NCI-H69 (cell line): ENCODE data around the gene RASIP1.

Experiments
- DNase-seq: peaks from one replicate; lab custom pipeline; 2025; lab: John Stamatoyannopoulos, UW

The RASIP1 gene

DNA sequence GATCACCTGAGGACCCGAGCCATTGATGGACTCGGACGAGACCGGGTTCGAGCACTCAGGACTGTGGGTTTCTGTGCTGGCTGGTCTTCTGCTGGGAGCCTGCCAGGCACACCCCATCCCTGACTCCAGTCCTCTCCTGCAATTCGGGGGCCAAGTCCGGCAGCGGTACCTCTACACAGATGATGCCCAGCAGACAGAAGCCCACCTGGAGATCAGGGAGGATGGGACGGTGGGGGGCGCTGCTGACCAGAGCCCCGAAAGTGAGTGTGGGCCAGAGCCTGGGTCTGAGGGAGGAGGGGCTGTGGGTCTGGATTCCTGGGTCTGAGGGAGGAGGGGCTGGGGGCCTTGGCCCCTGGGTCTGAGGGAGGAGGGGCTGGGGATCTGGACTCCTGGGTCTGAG, 15.8 kb upstream of the RASIP1 start:
- DNase-seq: no peak

GRCh38 chr19:48755787-48756186, 15.4 kb upstream of the RASIP1 start:
- DNase-seq: no peak

GRCh38 chr19:48755084-48755641, 14.8 kb upstream of the RASIP1 start, which contains the start of gene FGF21:
FGF21 (plus strand) TSS chr19:48755524; CDS start chr19:48756237, 713 bp downstream.
- peak; percentile 58 for DNase-seq

- DNase-seq: peak; percentile 98
Measured at GRCh38 chr19:48752496-48753365, 12.3 kb upstream of the RASIP1 start, which contains the start of gene FUT1. FUT1 (minus strand) TSS chr19:48752641; CDS start chr19:48751281, 1,360 bp downstream.

DNA sequence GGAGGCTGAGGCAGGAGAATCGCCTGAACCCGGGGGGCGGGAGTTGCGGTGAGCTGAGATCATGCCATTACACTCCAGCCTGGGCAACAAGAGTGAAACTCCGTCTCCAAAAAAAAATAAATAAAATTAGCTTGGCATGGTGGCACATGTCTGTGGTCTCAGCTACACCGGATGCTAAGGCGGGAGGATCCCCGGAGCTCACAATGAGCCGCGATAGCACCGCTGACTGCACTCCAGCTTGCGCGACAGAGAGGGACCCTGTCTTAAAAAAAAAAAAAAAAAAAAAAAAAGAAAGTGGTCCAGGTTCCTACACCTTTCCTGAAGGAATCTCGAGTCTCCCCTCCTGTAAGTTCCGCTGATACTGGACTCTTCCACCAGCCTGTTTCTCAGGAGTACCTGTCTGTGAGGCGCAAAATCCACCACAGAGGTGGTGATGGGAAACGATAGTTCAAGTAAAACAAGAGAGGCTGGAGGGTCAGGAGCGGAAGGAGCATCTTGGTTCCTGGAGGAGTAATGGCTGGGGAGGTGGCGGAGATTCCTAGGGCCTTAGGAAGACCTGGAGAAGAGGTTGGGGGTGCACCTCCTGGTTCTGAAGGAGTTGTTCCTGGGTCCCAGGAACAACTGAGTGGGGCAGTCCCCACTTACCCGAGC, 11.6 kb upstream of the RASIP1 start:
- peak; percentile 72 for DNase-seq

DNA sequence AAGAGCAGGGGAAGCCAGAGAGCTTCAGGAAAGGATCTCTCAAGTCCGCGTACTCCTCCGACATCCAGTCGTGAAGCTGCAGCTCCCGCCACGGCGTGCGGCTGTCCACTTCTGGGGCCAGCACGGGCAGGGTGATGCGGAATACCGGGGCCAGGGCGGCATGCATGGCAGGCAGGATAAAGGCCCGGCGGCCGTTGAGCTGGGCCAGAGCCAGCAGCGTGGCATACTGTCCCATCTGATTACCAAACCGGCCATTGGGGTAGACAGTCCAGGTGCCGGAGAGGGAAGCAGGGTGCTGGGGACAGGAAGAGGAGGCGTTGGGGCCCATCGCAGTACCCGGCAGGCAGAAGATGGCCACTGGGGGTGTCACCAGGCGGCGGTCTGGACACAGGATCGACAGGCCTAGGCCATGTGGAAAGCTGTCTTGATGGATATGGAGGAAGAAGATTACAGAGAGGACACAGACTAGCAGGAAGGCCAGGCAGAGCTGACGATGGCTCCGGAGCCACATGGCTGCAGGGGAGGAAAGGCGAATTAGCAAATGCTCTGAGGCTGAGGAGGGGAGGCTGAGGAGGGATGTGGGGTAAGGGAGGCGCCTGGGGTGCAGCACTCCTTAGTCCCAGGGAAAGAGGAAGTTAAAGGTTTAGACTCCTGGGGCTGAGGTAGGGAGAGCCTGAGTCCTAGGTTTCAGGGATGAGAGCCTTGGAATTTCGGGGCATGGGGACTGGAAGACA, 10.5 kb upstream of the RASIP1 start:
- DNase-seq: no peak

- no peak for DNase-seq
Measured at GRCh38 chr19:48750351-48750750, 9.9 kb upstream of the RASIP1 start.

GRCh38 chr19:48749571-48750198, 9.3 kb upstream of the RASIP1 start:
- DNase-seq: no peak

- DNase-seq: no peak
Measured at GRCh38 chr19:48746738-48747575, 6.5 kb upstream of the RASIP1 start, which contains the start of gene IZUMO1. IZUMO1 (minus strand) TSS chr19:48746909; CDS start chr19:48745859, 1,050 bp downstream.

GRCh38 chr19:48746110-48746509, 5.7 kb upstream of the RASIP1 start:
- no peak for DNase-seq

GRCh38 chr19:48745208-48745995, 5.0 kb upstream of the RASIP1 start:
- peak; percentile 63 for DNase-seq

GRCh38 chr19:48742096-48742495, 1.7 kb upstream of the RASIP1 start:
- no peak for DNase-seq

DNA sequence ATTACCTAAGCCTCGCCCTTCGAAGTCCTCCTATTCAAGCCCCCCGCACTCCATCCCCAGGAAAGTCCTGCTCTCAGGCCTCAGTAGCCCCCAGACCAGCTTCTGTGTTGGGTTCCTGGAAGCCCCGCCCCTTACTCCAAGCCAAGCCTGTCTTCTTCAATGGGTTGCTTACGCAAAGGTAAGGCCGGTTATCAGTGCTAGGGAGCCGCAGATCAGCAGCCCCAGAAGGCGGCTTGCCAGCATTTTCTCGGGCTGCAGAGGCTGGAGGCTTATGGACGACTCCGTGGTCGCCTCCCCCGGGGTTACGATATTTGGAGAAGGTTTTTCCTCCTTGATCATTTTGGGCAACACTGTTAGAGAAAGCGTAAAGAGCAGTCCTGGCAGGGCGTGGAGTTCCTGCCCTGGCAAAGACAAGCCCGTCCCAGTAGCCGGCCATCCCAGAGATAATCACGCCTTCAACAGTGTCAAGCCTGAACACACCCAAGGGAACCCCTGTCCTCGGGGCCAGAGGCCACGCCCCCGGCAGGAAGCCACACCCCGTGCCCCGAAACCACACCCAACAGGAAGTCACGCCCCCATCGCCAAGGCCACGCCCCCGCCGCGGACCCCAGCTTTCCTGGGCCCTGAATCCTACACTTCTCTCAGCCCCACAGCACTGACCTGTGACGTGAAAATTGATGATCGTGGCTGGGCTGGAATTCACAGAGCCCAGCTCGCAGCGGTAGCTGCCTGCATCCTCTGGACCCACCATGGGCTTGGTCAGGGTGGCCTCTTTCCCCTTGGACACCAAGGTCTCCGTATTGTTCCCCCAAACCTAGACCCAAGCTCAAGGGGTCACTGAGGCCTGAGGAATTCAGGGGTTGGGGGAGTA, 954 bp upstream of the RASIP1 start:
- peak; percentile 34 for DNase-seq

DNA sequence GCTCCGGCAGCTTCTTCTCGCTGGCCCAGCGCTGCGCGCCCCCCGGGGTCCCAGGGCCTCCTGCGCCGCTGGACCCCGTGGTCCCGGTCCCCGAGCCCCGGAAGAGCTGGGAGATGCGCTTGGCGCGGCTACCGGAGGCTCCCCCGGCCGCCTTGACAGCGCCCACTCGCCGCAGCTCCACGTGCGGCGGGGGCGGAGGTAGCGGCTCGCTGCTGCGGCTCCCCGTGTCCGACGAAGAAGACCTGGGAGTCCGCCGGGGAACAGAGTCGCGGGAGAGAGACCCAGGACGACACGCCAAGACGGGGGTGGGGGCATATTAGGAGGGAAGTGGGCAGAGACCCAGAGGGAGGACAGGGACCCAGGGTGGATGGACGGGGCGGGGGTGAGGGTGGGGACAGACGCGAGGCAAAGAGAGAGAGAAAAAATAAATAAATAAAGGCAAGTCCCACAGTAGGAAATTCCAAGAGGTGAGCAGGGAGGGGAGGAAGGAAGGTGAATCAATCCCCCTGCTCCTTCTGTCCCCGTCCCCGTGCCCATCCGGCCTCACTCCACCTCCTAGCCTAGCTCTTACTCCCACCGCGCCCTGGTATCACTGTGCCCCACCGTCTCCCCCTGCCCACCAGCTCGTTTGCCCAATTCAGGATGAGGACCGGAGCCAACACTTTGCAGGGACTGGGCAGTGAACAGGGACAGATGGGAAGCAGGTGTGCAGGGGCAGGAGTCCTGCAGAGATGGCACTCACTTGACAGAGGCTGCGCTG, 826 bp downstream of the RASIP1 start:
- peak; percentile 87 for DNase-seq

GRCh38 chr19:48738557-48739403, 1.6 kb downstream of the RASIP1 start:
- DNase-seq: peak; percentile 98

DNA sequence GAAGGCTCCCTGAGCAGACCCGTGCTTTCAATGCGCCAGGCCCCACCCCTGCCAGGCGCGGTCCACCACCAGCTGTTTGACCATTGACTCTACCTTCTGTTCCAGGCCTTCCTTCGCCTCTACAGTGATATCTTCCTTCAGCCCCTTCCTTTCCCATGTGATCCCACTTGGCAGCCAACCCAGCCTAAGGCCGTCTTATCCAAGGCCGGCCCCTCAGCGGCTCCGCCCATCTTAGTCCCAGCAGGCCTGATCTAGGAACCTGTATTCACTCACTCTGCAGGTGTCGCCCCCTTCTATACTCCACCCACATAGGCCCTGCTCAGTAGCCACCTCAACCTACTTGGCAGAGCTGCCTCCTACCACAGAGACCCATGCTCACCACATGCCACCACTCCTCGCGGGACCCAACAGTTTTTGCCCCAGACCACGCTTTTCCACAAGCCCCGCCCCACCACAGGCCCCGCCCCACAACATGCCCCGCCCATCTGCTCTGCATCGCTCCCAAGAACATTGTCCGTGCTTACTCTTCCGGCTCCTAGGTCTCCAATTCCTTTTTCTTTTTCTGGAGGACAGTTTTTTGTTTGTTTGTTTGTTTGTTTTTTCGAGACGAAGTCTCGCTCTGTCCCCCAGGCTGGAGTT, 2.9 kb downstream of the RASIP1 start:
- DNase-seq: peak; percentile 75
